Skeletal muscle tissue (tissue), 4 donors: ENCODE data around the gene UNC13C. TPM values are rescaled to one million over a fixed set of nuclear protein-coding genes. Genes with fewer than 3 reads are reported as not detected.

Experiments used
- H3K27ac ChIP-seq: one replicate; pipeline ENCODE4 v1.7.0; 2013; ENCODE audit warnings: mild to moderate bottlenecking, low read depth, low read length, inconsistent platforms
- H3K27me3 ChIP-seq, 3 donors: one replicate each; pipeline ENCODE4 v1.7.0; 2013; ENCODE audit warnings: low read length in 3 of 3; ENCODE audit not compliant: control insufficient read depth in 3 of 3, insufficient read depth in 3 of 3
- H3K36me3 ChIP-seq, 3 donors: one replicate each; pipeline ENCODE4 v1.7.0; 2013; ENCODE audit warnings: low read length in 3 of 3; ENCODE audit not compliant: control insufficient read depth in 3 of 3, insufficient read depth in 3 of 3
- H3K4me1 ChIP-seq, 3 donors: one replicate each; pipeline ENCODE4 v1.7.0; 2013; ENCODE audit warnings: low read length in 3 of 3, mild to moderate bottlenecking in 3 of 3; ENCODE audit not compliant: control insufficient read depth in 3 of 3, insufficient read depth in 3 of 3
- H3K4me3 ChIP-seq, 3 donors: one replicate each; pipeline ENCODE4 v1.7.0; 2013; ENCODE audit warnings: low read length in 3 of 3
- H3K9ac ChIP-seq, 3 donors: one replicate each; pipeline ENCODE4 v1.7.0; 2013; ENCODE audit warnings: low read length in 3 of 3, mild to moderate bottlenecking in 3 of 3, moderate library complexity in 2 of 3, low read depth in 1 of 3
- H3K9me3 ChIP-seq, 3 donors: one replicate each; pipeline ENCODE4 v1.7.0; 2013; ENCODE audit warnings: low read length in 3 of 3; ENCODE audit not compliant: control insufficient read depth in 3 of 3
- total RNA-seq: library from RNA; depleted of rRNA; stranded (reverse); fragments of >200 nt; gene quantifications from one replicate; pipeline ENCODE4 v1.2.3, GENCODE V29; 2014
- donor health status: Osteomylitis.

The UNC13C gene
- total RNA-seq, 1 donor from 2014 or later: 3.1 TPM

DNA sequence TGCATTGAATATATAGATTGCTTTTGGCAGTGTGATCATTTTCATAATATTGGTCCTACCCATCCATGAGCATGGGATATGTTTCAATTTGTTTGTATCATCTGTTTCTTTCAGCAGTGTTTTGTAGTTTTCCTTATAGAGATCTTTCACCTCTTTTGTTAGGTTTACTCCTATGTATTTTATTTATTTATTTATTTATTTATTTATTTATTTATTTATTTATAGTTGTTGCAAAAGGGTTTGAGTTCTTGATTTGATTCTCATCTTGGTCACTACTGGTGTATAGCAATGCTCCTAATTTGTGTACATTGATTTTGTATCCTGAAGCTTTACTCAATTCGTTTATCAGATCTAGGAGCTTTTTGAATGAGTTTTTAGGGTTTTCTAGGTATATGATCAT is 478.2 kb downstream of the UNC13C start:
- H3K4me1 ChIP-seq: no peaks in the 10 kb centered on the region
- no peaks in the 10 kb centered on the region for H3K36me3 ChIP-seq
- H3K27me3 ChIP-seq: no peaks in the 10 kb centered on the region
- no peak overlapping the region for H3K4me3 ChIP-seq
- no peak overlapping the region for H3K9ac ChIP-seq
- H3K27ac ChIP-seq: no peak overlapping the region
- peaks cover 6 to 16% (median 9%) of the 10 kb centered on the region in 3 donors for H3K9me3 ChIP-seq

DNA sequence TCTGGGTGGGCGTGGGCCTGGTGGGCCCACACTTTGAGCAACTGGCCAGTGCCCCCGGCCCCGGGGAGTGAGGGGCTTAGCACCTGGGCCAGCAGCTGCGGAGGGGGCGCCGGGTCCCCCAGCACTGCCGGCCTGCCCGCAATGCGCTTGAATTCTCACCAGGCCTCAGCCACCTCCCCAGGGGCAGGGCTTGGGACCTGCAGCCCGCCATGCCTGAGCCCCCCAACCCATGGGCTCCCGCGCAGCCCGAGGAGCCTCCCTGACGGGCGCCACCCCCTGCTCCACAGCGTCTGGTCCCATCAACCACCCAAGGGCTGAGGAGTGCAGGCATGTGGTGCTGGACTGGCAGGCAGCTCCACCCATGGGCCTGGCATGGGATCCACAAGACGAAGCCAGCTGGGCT is 484.3 kb downstream of the UNC13C start:
- H3K9me3 ChIP-seq: peaks cover 0 to 2% (median 0%) of the 10 kb centered on the region in 3 donors
- no peaks in the 10 kb centered on the region for H3K27me3 ChIP-seq
- H3K36me3 ChIP-seq: no peaks in the 10 kb centered on the region
- no peak overlapping the region for H3K4me3 ChIP-seq
- H3K9ac ChIP-seq: no peak overlapping the region
- H3K27ac ChIP-seq: no peak overlapping the region
- H3K4me1 ChIP-seq: no peaks in the 10 kb centered on the region

DNA sequence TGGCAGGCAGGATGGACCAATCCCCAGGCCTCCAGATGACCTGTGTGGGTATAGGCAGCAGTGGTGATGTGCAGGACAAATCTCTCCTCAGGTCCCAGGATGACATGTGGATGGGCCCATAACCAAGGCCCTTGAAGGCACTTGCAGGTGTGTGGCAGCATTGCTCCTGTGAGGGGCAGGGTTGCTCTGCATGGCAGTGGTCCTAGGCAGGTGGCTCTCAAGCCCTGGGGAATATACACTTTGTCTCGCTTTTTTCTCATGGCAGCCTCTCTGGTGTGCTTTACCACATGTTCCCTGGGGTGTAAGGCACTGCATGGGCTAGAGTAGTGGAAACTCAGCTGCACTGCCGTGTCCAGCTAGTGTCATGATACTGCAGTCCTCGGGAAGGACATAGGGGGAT is 503.6 kb downstream of the UNC13C start:
- H3K36me3 ChIP-seq: no peaks in the 10 kb centered on the region
- H3K9ac ChIP-seq: no peak overlapping the region
- no peaks in the 10 kb centered on the region for H3K4me1 ChIP-seq
- H3K9me3 ChIP-seq: no peaks in the 10 kb centered on the region
- H3K4me3 ChIP-seq: no peak overlapping the region
- no peak overlapping the region for H3K27ac ChIP-seq
- no peaks in the 10 kb centered on the region for H3K27me3 ChIP-seq

DNA sequence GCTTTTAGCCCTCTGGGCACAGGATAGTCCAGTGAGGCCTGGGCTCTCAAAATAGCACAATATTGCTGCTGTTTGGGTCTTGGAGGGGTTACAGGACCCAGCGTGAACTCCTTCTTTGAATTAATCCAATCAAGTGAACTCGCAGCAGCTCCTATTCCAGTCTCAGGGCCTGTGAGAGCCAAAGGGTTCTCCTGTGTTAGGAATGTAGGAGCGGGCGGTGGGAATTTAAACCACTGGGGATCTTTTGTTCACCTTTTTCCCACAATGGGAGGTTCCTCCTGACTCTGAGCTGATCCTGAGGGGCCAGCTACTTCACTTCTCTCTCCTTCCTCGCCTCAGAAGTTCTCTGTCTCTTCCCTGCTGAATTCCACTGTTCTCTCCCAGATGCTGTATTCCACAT is 504.0 kb downstream of the UNC13C start:
- Histone ChIP-seq H3K27me3 (no peaks in the 10 kb centered on the region), H3K9ac (no peak overlapping the region), H3K36me3 (no peaks in the 10 kb centered on the region), H3K9me3 (no peaks in the 10 kb centered on the region), H3K4me1 (no peaks in the 10 kb centered on the region), H3K27ac (no peak overlapping the region), H3K4me3 (no peak overlapping the region)

DNA sequence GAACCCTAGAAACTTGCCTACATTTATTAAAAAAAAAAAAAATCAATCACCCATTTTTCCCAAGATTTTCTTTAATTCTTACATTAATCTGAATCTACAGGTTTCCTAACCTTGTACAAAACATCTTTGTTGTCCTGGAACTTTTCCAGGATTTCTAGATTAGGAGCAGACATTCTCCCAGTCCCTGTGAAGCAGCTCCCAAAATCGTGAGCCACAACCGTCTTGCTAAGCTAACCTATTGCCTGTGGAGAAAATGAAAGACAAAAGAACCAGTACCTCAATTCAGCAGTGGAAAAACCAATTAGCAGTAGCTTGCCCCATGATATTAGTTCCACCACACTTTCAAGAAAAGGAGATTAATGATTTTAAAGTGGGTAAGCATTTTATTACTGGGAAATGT is 522.1 kb downstream of the UNC13C start:
- no peak overlapping the region for H3K27ac ChIP-seq
- no peaks in the 10 kb centered on the region for H3K27me3 ChIP-seq
- no peak overlapping the region for H3K4me3 ChIP-seq
- H3K36me3 ChIP-seq: no peaks in the 10 kb centered on the region
- no peak overlapping the region for H3K9ac ChIP-seq
- no peaks in the 10 kb centered on the region for H3K4me1 ChIP-seq
- no peaks in the 10 kb centered on the region for H3K9me3 ChIP-seq

DNA sequence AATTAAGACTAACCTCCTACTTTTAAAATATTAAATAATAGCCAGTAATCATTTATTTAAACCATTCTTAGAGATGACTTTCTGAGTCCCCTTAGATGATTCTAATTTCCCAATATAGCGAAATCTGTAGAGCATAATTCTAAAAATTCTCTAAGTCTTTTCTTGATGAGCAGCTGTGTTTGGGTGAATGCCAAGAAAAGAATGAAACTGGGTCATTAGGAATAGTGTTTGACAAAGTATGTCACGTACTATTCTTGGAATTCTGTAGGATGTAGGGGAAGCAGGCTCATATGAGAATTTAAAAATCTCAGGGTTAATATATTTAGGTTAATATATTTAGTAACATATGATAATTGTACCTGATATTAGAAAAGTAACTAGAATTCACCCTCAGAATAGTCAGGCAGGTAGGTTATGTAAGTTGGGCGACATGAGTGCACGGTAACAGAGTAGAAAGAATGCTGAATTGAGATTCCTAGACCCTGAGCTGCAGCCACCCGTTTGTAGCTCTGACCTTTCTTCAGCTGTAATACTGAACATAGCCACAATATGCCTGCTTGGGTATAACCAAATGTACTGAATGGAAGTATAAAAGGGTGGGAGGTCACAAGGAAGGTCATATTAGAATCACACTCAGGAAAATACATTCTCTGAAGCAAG is 524.3 kb downstream of the UNC13C start:
- H3K4me3 ChIP-seq: no peak overlapping the region
- no peaks in the 10 kb centered on the region for H3K4me1 ChIP-seq
- H3K27ac ChIP-seq: no peak overlapping the region
- no peak overlapping the region for H3K9ac ChIP-seq
- H3K9me3 ChIP-seq: no peaks in the 10 kb centered on the region
- H3K27me3 ChIP-seq: no peaks in the 10 kb centered on the region
- no peaks in the 10 kb centered on the region for H3K36me3 ChIP-seq

DNA sequence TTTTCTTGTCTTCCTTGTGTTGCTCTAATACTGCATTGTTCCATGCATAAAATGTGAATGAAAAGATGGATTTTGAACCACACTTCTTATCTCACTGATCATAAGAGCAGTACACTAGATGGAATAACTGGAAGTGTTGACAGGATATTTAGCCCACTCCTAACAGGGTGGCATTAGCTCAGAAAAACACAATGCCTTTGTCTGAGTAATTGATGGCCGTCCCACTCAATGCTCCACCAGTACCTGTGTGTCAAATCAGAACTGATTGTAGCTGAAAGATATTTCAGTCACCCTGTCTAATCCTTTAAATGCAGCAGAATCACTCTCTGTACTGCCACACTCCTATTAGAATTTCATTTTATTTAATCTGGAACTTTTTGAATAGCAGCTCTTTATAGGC is 526.5 kb downstream of the UNC13C start:
- no peaks in the 10 kb centered on the region for H3K9me3 ChIP-seq
- no peak overlapping the region for H3K4me3 ChIP-seq
- H3K4me1 ChIP-seq: no peaks in the 10 kb centered on the region
- no peak overlapping the region for H3K9ac ChIP-seq
- no peaks in the 10 kb centered on the region for H3K27me3 ChIP-seq
- no peaks in the 10 kb centered on the region for H3K36me3 ChIP-seq
- H3K27ac ChIP-seq: no peak overlapping the region

DNA sequence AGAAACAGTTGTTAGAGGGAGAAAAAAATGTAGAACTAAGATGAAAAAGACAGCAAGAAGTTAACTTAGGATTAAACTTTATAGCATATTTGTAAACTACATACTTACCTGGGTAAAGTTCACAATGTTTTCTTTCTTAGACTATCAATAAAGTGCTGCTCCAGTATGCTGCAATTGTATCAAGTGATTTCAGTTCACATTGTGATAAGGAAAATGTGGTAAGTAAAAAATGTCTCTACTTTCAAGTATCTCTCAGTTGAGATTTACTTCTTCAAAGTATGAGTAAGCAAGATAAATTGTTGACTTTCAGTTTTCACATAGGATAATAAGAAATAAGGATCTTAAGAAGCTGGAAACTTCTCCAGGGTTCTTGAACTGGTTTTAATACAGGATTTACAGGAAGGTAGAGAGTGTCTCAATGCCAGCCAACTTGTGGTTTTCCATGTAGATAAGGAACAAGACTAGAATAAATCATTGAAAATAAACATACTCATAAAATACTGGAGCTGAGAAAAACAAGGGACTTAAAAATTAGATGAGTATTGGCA is 528.8 kb downstream of the UNC13C start:
- H3K9me3 ChIP-seq: no peaks in the 10 kb centered on the region

DNA sequence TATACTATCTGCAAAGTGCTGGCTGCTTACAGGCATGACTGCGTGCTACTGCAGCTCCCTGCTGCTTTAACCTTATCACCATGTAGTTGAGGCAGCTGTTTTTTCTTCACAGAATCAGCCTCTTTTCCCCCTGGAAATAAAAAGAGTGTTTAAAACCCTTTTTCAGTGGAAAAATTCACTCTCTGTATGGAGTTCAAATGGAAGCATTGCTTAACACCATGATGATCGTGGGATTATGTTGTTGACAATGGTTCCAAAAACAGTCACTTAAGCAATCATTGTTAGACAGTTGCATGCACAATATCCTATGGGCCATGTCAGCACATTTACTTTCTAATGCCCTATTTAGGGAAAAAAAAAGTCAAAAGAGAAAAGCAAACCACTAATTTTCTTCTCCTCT is 536.4 kb downstream of the UNC13C start:
- no peaks in the 10 kb centered on the region for H3K27me3 ChIP-seq
- H3K4me3 ChIP-seq: no peak overlapping the region
- H3K9me3 ChIP-seq: no peaks in the 10 kb centered on the region
- H3K36me3 ChIP-seq: no peaks in the 10 kb centered on the region
- H3K27ac ChIP-seq: no peak overlapping the region
- no peaks in the 10 kb centered on the region for H3K4me1 ChIP-seq
- H3K9ac ChIP-seq: no peak overlapping the region

More for the DNA sequence above, 528.8 kb downstream of the UNC13C start:
- no peaks in the 10 kb centered on the region for H3K27me3 ChIP-seq
- H3K9ac ChIP-seq: no peak overlapping the region
- H3K4me3 ChIP-seq: no peak overlapping the region
- H3K27ac ChIP-seq: no peak overlapping the region
- no peaks in the 10 kb centered on the region for H3K36me3 ChIP-seq
- no peaks in the 10 kb centered on the region for H3K4me1 ChIP-seq

DNA sequence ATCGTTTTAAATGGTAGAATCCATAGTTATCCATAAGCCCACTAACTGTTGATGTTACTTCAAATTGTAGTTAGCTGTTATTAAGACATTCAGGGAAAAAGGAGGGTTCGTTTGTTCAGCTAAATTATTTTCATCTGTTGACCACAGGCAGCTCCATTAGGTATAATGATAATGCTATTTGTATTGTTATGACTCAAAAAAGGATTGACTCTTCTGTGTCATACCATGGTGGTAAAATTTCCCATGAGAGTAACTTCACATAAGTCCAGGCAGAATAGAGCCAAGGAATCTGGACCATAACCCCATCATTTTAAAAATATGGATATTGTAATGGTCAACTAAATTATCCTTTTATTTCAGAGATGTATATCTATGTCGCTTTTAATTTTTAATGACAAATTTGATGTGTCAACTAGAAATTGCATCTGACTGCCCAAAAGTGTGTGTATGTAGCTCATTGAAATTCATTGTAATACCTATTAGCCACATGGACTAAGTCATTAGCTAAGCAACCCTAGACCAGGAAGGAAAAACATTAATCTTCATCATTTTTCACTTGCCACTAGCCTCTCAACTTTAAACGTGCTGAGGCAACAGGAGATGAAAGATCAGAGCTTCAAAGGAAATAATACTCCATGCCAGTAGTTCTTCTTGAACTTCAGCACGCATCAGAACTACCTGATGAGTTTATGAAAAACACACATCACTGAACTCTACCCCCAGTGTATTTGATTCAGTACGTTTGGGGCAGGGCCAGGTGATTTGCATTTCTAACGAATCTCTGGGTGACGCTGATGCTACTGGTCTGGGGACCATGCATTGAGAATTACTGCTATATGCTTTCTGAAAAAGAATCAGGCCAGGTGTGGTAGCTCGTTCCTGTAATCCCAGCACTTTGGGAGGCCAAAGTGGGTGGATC is 537.7 kb downstream of the UNC13C start:
- H3K27me3 ChIP-seq: no peaks in the 10 kb centered on the region
- no peaks in the 10 kb centered on the region for H3K4me1 ChIP-seq
- H3K36me3 ChIP-seq: no peaks in the 10 kb centered on the region
- no peak overlapping the region for H3K27ac ChIP-seq
- no peak overlapping the region for H3K4me3 ChIP-seq
- H3K9me3 ChIP-seq: no peaks in the 10 kb centered on the region
- no peak overlapping the region for H3K9ac ChIP-seq
